ENCODE results near the gene ARHGAP44.

ARHGAP44 gene, protein sequence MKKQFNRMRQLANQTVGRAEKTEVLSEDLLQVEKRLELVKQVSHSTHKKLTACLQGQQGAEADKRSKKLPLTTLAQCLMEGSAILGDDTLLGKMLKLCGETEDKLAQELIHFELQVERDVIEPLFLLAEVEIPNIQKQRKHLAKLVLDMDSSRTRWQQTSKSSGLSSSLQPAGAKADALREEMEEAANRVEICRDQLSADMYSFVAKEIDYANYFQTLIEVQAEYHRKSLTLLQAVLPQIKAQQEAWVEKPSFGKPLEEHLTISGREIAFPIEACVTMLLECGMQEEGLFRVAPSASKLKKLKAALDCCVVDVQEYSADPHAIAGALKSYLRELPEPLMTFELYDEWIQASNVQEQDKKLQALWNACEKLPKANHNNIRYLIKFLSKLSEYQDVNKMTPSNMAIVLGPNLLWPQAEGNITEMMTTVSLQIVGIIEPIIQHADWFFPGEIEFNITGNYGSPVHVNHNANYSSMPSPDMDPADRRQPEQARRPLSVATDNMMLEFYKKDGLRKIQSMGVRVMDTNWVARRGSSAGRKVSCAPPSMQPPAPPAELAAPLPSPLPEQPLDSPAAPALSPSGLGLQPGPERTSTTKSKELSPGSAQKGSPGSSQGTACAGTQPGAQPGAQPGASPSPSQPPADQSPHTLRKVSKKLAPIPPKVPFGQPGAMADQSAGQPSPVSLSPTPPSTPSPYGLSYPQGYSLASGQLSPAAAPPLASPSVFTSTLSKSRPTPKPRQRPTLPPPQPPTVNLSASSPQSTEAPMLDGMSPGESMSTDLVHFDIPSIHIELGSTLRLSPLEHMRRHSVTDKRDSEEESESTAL

DNA sequence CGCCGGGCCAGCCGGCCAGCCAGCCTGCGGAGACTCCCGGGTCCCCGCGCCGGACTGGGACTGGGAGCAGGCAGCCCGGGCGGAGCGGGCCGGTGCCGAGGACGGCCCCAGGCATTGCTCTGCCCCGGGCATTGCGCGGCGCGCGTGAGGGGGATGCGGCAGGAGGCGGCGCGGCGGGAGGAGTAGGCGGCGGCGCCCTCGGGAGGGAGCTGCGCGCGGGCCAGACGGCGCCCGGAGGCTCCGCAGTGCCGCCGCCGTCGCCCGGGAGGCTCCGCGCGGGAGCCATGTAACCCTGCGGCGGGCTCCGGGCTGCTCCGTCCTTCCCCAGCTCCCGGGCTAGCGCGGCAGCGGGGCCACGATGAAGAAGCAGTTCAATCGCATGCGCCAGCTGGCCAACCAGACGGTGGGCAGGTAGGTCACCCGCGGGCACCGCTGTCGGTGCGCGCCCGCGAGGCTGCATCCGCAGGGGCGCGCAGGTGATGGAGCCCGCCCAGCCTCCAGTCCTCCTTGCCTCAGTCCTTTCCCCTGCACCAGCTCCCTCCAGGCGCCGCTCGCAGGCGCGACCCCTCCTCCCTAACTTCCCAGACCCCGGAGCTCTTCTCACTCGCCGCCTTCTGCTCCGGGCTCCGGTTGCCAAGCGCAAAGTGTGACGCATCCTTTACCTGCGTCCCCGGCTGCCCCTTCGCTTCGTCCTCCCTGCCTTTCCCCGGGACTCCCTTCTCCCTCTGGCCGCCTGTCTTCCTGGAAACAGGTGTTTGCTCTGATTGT, at the start of gene ARHGAP44:
Gene ARHGAP44 (plus strand): TSS at position 18 of the 768 bp plus-strand sequence. CDS start 341 bp downstream, at position 359.
- TF ChIP-seq, protein P1, sequence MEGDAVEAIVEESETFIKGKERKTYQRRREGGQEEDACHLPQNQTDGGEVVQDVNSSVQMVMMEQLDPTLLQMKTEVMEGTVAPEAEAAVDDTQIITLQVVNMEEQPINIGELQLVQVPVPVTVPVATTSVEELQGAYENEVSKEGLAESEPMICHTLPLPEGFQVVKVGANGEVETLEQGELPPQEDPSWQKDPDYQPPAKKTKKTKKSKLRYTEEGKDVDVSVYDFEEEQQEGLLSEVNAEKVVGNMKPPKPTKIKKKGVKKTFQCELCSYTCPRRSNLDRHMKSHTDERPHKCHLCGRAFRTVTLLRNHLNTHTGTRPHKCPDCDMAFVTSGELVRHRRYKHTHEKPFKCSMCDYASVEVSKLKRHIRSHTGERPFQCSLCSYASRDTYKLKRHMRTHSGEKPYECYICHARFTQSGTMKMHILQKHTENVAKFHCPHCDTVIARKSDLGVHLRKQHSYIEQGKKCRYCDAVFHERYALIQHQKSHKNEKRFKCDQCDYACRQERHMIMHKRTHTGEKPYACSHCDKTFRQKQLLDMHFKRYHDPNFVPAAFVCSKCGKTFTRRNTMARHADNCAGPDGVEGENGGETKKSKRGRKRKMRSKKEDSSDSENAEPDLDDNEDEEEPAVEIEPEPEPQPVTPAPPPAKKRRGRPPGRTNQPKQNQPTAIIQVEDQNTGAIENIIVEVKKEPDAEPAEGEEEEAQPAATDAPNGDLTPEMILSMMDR (IDR thresholded peaks at IDR 0.05), result peak; percentile 13; the same call in 1 of the 2 replicates
- no peak for TF ChIP-seq ZFX (IDR thresholded peaks at IDR 0.05; ENCODE audit: borderline replicate concordance)
- H3K27ac ChIP-seq, result no peak within 1 kb of the TSS

DNA sequence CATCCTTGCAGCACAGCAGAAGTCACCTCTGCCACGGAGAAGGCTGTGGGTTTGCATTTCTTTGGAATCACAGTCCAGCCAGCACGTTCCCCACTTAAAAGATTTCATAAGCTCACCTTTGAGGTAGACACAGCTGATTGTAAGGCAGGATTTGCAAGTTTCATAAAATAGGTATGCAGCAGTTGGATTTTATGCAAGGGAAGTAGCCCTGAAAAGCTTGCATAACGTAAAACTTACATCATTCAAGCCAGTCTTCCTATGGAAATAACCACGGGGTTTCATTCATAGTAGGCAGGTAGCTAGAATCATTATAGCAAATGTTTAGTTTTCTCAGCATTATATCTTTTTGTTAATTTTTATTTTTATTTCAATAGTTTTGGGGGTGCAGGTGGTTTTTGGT, 49.8 kb upstream of the ARHGAP44 start:
- H3K27ac ChIP-seq, result no peak overlapping the region
- no peak for TF ChIP-seq ZFX (IDR thresholded peaks at IDR 0.05; ENCODE audit: borderline replicate concordance)
- TF ChIP-seq, protein P1 (IDR thresholded peaks at IDR 0.05), result no peak

DNA sequence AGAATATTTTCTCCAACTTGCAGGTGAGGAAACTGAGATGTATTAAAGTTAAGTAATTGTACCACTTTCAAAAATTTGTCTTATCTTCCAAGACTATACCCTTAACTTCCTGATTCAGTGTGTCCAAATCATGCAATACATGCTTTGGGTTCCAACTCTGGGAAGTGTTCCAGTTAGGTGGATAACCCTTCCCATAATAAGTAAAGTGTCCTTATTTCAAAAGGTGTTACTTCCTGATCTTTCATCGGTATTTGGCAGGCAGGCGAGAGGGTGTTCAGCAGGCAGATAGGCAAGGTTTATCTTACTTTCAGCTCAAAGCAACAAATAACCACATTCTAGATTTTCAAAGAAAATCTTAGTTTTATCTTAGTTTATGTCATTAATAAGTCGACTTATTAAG, 46.3 kb upstream of the ARHGAP44 start:
- TF ChIP-seq, protein P1 (IDR thresholded peaks at IDR 0.05), result no peak
- TF ChIP-seq ZFX (IDR thresholded peaks at IDR 0.05; ENCODE audit: borderline replicate concordance), result no peak

DNA sequence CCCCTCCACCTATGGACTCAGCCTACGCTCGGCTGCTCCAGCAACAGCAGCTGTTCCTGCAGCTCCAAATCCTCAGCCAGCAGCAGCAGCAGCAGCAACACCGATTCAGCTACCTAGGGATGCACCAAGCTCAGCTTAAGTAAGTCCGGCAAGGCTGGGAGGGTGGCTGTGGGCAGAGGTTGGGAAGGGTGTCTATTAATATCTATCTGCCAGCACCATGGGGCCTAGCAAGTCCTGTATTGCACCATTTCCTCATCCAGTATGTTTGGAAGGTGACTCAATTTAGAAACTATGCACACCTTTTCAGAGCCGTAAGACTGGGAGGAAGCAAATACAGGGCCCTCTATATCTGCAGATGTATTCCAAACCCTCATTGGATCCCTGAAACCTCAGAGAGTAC, 45.0 kb upstream of the ARHGAP44 start:
- H3K27ac ChIP-seq, result no peak overlapping the region
- TF ChIP-seq, protein P1 (IDR thresholded peaks at IDR 0.05), result no peak
- no peak for TF ChIP-seq ZFX (IDR thresholded peaks at IDR 0.05; ENCODE audit: borderline replicate concordance)

More for the DNA sequence above, 46.3 kb upstream of the ARHGAP44 start:
- H3K27ac ChIP-seq, result no peak overlapping the region

DNA sequence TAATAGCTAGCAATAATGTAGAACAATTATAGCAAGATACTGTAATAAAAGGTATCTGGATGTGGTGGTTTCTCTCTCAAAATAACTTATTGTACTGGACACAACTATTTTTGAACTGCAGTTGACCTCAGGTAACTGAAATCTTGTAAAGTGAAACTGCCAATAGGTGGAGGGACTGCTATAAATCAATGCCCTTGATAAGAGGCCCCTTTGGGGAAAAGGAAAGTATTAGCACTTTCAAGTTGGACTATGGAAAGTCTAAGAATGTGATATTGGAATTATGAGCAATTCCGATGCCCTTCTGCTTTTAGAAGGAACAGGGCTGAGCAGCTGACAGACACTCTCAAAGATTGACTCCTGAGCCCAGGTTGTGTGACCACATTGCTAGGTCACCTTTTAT, 44.5 kb upstream of the ARHGAP44 start:
- H3K27ac ChIP-seq, result no peak overlapping the region
- TF ChIP-seq, protein P1 (IDR thresholded peaks at IDR 0.05), result no peak
- TF ChIP-seq ZFX (IDR thresholded peaks at IDR 0.05; ENCODE audit: borderline replicate concordance), result no peak

DNA sequence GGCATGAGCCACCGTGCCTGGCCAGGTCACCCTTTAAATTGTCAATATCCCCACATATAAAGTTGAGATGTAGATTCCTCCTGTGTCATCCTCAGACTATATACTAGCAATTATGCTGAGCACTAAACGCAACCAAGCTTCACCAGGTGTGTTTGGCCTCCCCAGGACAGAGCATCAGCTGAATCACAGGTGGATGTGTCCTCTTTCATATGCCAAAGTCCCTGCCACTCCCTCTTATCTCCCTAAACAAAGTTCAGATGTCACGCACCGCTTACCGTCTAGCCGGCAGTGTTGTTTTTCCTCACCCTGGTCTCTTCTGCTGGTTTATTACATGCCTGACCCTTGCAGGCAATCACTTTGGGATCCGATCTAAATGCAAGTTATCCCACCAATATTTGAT, 43.8 kb upstream of the ARHGAP44 start:
- TF ChIP-seq, protein P1 (IDR thresholded peaks at IDR 0.05), result no peak
- TF ChIP-seq ZFX (IDR thresholded peaks at IDR 0.05; ENCODE audit: borderline replicate concordance), result no peak
- H3K27ac ChIP-seq, result no peak overlapping the region

Measured in 22Rv1 (cell line).